ENCODE measurements around the gene OR52D1.

The OR52D1 gene

GRCh38 chr11:5514841-5515240 is 26.4 kb downstream of the OR52D1 start:
- no peak for DNase-seq

GRCh38 chr11:5516599-5516998 is 28.1 kb downstream of the OR52D1 start, which contains the start of gene UBQLNL:
TSS of gene UBQLNL (minus strand) at chr11:5516699. CDS start at chr11:5516441, 258 bp downstream.
- DNase-seq, result no peak

- no peak for DNase-seq
Observed at GRCh38 chr11:5521540-5521939, 33.1 kb downstream of the OR52D1 start.

- no peak for DNase-seq
Observed at GRCh38 chr11:5522308-5522707, 33.8 kb downstream of the OR52D1 start.

- no peak for DNase-seq
Observed at GRCh38 chr11:5524756-5525155, 36.3 kb downstream of the OR52D1 start.

- no peak for DNase-seq
Observed at GRCh38 chr11:5527716-5528115, 39.2 kb downstream of the OR52D1 start.

- DNase-seq, result no peak
Observed at GRCh38 chr11:5528495-5528894, 40.0 kb downstream of the OR52D1 start.

GRCh38 chr11:5531053-5531831 is 42.8 kb downstream of the OR52D1 start:
- no peak for DNase-seq

GRCh38 chr11:5534046-5534445 is 45.6 kb downstream of the OR52D1 start:
- no peak for DNase-seq

- no peak for DNase-seq
Observed at GRCh38 chr11:5536482-5536881, 48.0 kb downstream of the OR52D1 start.
